Adrenal gland (tissue), 12 donors: ENCODE measurements around the gene FAM210A. TPM values are rescaled to one million over a fixed set of nuclear protein-coding genes. Genes with fewer than 3 reads are reported as not detected.
A peak's percentile ranks its signal among the peaks of the same experiment; 100 is the strongest.

Experiments
- DNase-seq, 7 donors: peaks; one replicate each; pipeline ENCODE4 v3.0.0-alpha.2; 2019 to 2020
- H3K27ac ChIP-seq, 5 donors: fragments of 200-600 bp; sonication (generic) in 4 of 5; 1 replicate in 3 of 5; 2 replicates in 2 of 5; pipeline versions ENCODE4 v1.5.1 to v1.8.0; 2016 to 2020; ENCODE audit warnings: mild to moderate bottlenecking in 1 of 5
- H3K27me3 ChIP-seq: fragments of 200-600 bp; 2 replicates; pipeline ENCODE4 v1.8.0; 2021
- H3K36me3 ChIP-seq, 2 donors: fragments of 200-600 bp; replicated peaks in 1 of 2; 1 replicate in 1 of 2; 2 replicates in 1 of 2; pipeline versions ENCODE4 v1.5.1 to v1.8.0; 2018 to 2022
- H3K4me1 ChIP-seq, 2 donors: fragments of 200-600 bp; replicated peaks in 1 of 2; 1 replicate in 1 of 2; 2 replicates in 1 of 2; pipeline versions ENCODE4 v1.5.1 to v1.8.0; 2018 to 2021
- H3K4me3 ChIP-seq, 4 donors: fragments of 200-600 bp; sonication (generic) in 3 of 4; one replicate each; pipeline ENCODE4 v1.5.1; 2016 to 2018
- H3K9me3 ChIP-seq, 3 donors: fragments of 200-600 bp; sonication (generic) in 1 of 3; replicated peaks in 1 of 3; 1 replicate in 2 of 3; 2 replicates in 1 of 3; pipeline versions ENCODE4 v1.5.1 to v1.8.0; 2016 to 2021
- CTCF ChIP-seq, 6 experiments: fragments of 450-650 bp in 4 of 6; fragments of 200-600 bp in 2 of 6; sonication (generic) in 1 of 6; IDR thresholded peaks; 1 replicate in 5 of 6; 2 replicates in 1 of 6; pipeline versions ENCODE4 v1.5.1 to v1.8.0; 2016 to 2021; ENCODE audit warnings: antibody characterized with exemption in 6 of 6, mild to moderate bottlenecking in 2 of 6, moderate library complexity in 1 of 6
- POLR2A ChIP-seq, 2 donors: fragments of 450-650 bp; IDR thresholded peaks; one replicate each; pipeline ENCODE4 v1.6.1; 2017; ENCODE audit warnings: antibody characterized with exemption in 2 of 2, mild to moderate bottlenecking in 2 of 2, moderate library complexity in 1 of 2
- WGBS, 4 donors: extraction: QIAGEN DNeasy Blood & Tissue Kit in 2 of 4; methylation state at CpG; one replicate each; pipeline versions ENCODE4 v1.1.5 to v1.1.7; 2013 to 2017; 5-methylcytosine and 5-hydroxymethylcytosine counted together
- intact Hi-C, 2 donors: fragments of 100-400 bp; cut with DNase I; formaldehyde crosslinking; loops; one replicate each; pipeline versions ENCODE4 v1.14.1 to v1.15.0; 2022 to 2023
- polyA plus RNA-seq, 3 donors: library from polyadenylated mRNA; stranded (reverse); fragments of 200-250 nt in 2 of 3; fragments of 350-450 nt in 1 of 3; fragmentation: Illumina TruSeq in 1 of 3; extraction: RNeasy Lipid Tissue Mini Kit (QIAGEN cat#74804) in 1 of 3; gene quantifications; one replicate each; pipeline ENCODE4 v1.2.3, GENCODE V29; 2013 to 2014
- total RNA-seq, 9 donors: library from RNA; depleted of rRNA in 4 of 9; stranded (reverse); fragments of >200 nt in 4 of 9; fragments of 120-200 nt in 1 of 9; fragmentation: NEBNext Ultra II Directional in 1 of 9; extraction: Animal tissue kit (Norgen Biotek cat#: 25700) in 1 of 9; gene quantifications; one replicate each; pipeline versions ENCODE4 v1.1.0 to v1.2.4, GENCODE V29; 2013 to 2023
- donor health status: healthy with polysubstance abuse.
- donor health status: Bipolar disorder and iron deficiency.
- donor health status: DM: yes; HTN: yes; CAD: no.
- donor health status: DM: no; HTN: no; CAD: no.
- donor health status: DM: no; HTN: no; CAD: no.
- donor health status: DM: yes; HTN: yes; CAD: no.

Gene FAM210A
- total and polyA plus RNA-seq, 12 donors = 3.4 to 29.5 (median 10.8) TPM

- WGBS, 4 donors = 61 to 71% (median 66%) methylated on average over 5 of the region's 5 CpGs
- no peak overlapping the region for H3K27ac ChIP-seq
Observed at GRCh38 chr18:13660510-13660909, 65.8 kb downstream of the FAM210A start.

GRCh38 chr18:13658436-13659204 is 67.7 kb downstream of the FAM210A start:
- H3K4me3 ChIP-seq = no peak overlapping the region
- TF ChIP-seq CTCF (IDR thresholded peaks at IDR 0.05) = no peak
- peaks cover 0 to 8% of the 10 kb centered on the region in 2 donors for H3K4me1 ChIP-seq
- peak in 1 of 7 donors; percentile 19 for DNase-seq
- H3K27ac ChIP-seq = no peak overlapping the region
- no peaks in the 10 kb centered on the region for H3K27me3 ChIP-seq
- intact Hi-C loops = no loop called here
- H3K36me3 ChIP-seq = no peaks in the 10 kb centered on the region
- WGBS, 4 donors = 81 to 87% (median 84%) methylated on average over 8 of the region's 8 CpGs
- H3K9me3 ChIP-seq = no peaks in the 10 kb centered on the region

More at GRCh38 chr18:13660510-13660909, 65.8 kb downstream of the FAM210A start:
- H3K4me3 ChIP-seq = no peak overlapping the region
- no peaks in the 10 kb centered on the region for H3K36me3 ChIP-seq
- H3K9me3 ChIP-seq = no peaks in the 10 kb centered on the region
- DNase-seq = no peak
- H3K4me1 ChIP-seq = peaks cover 0 to 8% of the 10 kb centered on the region in 2 donors
- intact Hi-C loops = no loop called here
- H3K27me3 ChIP-seq = no peaks in the 10 kb centered on the region
- no peak for TF ChIP-seq POLR2A (IDR thresholded peaks at IDR 0.05)

GRCh38 chr18:13657974-13658373 is 68.4 kb downstream of the FAM210A start:
- WGBS, 4 donors = 57 to 66% (median 61%) methylated on average over 7 of the region's 7 CpGs
- H3K27me3 ChIP-seq = no peaks in the 10 kb centered on the region
- TF ChIP-seq POLR2A (IDR thresholded peaks at IDR 0.05) = no peak
- no peak for TF ChIP-seq CTCF (IDR thresholded peaks at IDR 0.05)
- no peak overlapping the region for H3K27ac ChIP-seq
- intact Hi-C loops = no loop called here
- H3K36me3 ChIP-seq = no peaks in the 10 kb centered on the region
- no peaks in the 10 kb centered on the region for H3K9me3 ChIP-seq
- no peak overlapping the region for H3K4me3 ChIP-seq
- peaks cover 0 to 8% of the 10 kb centered on the region in 2 donors for H3K4me1 ChIP-seq
- DNase-seq = no peak

GRCh38 chr18:13653746-13654433 is 72.5 kb downstream of the FAM210A start:
- DNase-seq = no peak
- no peaks in the 10 kb centered on the region for H3K27me3 ChIP-seq
- no peaks in the 10 kb centered on the region for H3K36me3 ChIP-seq
- H3K4me3 ChIP-seq = no peak overlapping the region
- no peaks in the 10 kb centered on the region for H3K9me3 ChIP-seq
- no peak overlapping the region for H3K27ac ChIP-seq
- intact Hi-C loops = no loop called here
- TF ChIP-seq POLR2A (IDR thresholded peaks at IDR 0.05) (no peak), CTCF (IDR thresholded peaks at IDR 0.05) (no peak)
- WGBS, 4 donors = 68 to 80% (median 77%) methylated on average over 12 to 13 of the region's 13 CpGs
- H3K4me1 ChIP-seq = peaks cover 0 to 6% of the 10 kb centered on the region in 2 donors
